GM15510 (cell line): Measurements from ENCODE around the gene CLEC2L.

Experiments
- POLR2A ChIP-seq: IDR thresholded peaks from 3 replicates; pipeline ENCODE4 v1.6.1; 2011; ENCODE audit warnings: borderline replicate concordance; ENCODE audit not compliant: insufficient read length; ENCODE audit errors: extremely low read depth

Gene CLEC2L

DNA sequence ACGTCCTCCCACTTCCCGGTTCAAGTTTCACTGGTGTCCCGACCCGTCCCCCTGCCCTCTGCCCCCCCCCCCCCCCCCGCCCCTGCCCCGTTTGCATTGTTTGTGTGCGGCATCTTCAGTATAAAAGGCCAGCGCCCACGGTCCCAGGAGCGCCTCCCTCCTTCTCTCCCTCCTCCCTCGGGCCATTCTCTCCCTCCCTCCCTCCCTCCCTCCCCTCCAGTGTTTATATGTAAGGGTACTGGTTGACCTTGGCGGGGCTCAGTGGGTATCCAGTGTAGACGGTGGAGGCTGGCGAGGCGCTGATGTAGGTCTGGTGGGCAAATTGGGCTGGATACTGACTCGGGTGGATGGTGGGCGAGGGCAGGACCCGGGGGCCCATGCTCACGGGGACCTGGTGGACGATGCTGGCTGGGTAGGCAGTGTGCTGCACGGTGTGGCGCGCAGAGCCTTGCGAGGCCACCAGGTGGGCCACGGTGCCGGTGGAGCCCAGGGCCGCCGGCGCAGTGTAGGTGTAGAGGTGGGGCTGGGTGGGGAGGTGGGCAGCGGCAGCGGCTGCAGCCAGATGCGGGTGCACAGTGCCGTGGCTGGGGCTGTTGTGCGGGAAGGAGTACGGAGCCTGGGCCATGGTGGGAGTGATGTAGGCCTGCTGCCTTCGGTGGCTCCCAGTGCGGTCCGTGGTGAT, 49.4 kb downstream of the CLEC2L start:
- TF ChIP-seq POLR2A = no peak

DNA sequence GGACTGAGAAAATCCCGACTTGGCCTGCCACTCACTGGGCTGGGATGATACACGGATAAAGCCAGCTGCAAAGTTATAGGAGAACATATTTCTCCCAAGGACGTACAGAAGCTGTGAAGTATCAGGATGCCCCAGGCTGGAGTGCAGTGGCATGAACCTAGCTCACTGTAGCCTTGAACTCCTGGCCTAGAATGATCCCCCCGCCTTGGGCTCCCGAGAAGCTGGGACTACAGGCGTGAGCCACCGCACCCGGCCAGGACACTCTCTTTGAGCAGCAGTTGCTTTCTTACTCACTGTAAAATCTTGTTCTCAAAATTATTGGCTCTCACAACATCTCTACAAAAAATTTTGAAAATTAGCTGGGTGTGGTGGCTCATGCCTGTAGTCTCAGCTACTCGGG, 50.4 kb downstream of the CLEC2L start:
- no peak for TF ChIP-seq POLR2A

DNA sequence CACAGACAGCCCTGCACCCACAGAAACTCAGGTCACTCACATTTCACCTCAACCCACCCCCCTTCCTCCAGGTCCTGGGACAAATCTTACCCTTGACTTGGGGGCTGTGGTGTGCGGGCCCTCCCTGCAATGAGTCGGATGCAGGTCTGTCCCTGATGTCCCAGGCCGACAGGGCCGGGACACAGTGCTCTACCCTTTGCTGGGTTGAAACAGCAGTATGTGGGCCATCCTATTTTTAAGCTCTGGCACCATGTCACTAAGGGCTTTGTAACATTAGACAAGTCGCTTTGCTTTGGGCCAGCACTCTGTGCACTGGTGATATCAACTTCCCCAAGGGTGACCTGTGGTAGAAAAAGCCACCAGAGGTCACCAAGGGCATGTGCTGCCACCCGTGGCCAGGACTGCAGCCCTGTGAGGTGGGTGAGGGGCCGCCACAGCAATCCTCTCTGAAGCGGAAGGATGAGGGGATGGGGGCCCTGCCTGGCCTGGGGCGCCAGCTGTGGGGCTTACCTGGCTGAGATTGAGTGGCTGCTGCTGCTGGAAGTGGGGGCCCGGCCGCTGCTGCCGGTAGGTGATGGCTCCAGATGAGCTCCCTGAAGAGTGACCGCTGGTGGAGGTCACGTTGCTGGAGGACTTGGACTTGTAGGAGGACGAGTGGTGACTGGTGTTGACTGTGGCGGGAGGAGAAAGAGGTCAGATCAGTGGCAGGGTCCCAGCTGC, 51.3 kb downstream of the CLEC2L start:
- no peak for TF ChIP-seq POLR2A

DNA sequence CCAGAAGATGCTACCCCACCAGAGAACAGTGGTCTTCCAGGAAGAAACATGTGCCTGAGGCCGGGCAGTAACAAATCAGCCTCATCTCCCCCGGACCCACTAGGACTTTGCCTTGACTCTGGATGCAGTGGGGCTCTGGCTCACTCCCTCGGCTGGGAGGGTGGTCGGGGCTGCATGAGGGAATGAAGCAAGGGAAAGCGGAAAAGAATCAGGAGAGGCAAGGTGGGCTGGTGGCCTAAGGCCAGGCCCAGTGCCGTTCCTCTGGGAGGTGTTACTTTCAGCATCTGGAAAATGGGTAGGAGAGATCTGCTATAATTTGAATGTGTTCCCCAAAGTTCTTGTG, 51.8 kb downstream of the CLEC2L start:
- no peak for TF ChIP-seq POLR2A

DNA sequence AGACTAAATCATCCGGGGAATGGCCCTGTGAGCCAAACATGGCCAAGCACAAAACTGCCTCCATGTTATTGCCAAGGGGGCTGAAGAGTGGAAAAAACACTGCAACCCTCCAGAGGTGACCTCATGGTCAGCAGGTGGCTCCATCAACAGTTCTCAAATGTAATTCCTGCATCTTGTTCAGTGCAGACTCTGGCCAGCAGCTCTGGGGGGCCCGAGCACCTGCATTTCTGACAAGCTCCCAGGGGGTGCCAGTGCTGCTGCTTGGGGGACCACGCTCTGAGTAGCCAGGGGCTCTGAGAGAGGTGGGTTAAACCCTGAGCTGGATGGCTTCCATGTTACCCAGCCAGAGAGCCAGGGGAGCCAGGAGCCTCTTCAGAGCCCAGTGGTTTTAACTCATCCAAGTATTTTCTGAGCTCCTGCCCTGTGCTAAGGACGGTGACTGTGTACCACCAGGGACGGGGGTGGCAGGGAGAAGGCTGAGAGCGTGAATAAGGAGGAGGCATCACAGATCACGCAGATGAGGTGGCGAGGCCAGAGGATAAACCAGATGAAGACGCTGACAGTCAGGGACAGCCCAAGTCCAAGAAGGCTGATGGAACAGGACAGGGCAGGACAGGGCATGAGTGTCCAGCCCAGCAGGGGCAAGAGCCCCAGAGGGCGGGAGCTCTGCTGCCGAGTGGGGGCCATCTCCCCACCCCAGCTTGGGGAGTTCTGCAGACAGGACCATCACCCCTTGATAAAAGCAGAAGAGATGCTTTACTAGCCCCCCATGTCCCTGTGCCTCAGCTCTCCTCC, 52.9 kb downstream of the CLEC2L start:
- no peak for TF ChIP-seq POLR2A

DNA sequence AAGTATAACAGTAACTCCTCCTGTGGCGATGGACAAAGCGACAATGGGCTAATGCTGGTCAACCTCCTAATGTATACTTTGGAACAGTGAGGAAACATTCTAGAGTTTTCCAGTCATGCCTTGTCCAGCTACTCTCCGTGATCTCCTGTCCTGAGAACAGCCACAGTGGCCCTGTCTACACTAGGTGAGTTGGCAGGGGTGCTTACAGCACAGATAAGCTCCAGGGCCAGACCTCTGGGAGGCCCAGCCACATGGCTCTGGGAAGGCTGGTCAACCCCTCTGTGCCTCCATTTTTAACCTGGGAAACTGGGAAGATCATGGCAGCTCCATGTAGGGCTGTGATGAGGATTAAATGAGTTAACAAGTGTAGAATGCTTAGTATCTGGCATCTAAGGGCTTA, 57.0 kb downstream of the CLEC2L start:
- no peak for TF ChIP-seq POLR2A

DNA sequence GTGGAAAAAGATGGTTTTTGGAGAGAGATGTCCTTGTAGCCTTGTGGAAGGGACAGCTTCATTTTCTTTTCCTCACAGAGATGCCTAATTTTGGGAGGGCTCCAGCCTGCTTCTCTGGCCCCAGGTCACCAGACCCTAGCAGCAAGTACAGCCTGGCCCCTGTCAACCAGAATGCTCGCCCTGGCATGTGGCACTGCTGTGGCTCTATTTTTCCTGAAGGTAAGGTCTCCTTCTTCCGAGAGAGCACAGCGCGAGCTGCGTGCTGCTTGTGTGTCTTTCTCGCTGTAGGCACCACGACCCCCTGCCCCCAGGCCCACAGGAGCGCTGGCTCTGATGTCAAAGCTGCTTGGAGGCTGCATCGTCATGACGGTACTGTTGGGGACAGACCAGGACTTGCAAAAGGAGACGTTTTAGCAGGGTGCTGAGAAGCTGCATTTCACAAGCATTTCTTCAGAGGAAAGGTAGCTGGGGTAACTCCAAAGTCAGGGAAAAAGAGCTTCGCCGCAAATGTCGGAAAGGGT, 58.7 kb downstream of the CLEC2L start:
- TF ChIP-seq POLR2A = no peak

DNA sequence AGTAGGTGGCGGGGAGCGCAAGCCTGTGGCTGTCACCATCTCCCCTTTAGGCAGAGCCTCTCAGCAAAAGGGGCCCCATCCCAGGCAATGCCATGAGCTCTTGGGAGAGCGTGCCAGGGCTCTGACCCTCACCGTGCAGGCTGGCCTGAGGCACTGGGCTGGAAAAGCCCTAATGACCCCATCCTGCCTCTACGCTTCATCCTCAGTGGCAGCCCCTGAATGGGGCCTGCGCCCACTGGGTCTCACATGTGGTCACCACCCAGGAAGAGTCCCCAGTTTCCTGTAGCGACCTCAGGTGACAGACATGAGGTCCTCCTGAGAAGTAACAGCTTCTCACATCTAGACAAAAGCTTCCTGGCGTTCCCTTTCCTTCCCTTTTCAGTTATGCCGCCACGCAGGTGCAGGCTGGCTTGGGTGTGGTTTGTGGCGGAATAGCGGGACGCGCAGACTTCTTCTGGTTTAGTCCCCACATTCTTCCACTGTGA, 59.2 kb downstream of the CLEC2L start:
- no peak for TF ChIP-seq POLR2A

DNA sequence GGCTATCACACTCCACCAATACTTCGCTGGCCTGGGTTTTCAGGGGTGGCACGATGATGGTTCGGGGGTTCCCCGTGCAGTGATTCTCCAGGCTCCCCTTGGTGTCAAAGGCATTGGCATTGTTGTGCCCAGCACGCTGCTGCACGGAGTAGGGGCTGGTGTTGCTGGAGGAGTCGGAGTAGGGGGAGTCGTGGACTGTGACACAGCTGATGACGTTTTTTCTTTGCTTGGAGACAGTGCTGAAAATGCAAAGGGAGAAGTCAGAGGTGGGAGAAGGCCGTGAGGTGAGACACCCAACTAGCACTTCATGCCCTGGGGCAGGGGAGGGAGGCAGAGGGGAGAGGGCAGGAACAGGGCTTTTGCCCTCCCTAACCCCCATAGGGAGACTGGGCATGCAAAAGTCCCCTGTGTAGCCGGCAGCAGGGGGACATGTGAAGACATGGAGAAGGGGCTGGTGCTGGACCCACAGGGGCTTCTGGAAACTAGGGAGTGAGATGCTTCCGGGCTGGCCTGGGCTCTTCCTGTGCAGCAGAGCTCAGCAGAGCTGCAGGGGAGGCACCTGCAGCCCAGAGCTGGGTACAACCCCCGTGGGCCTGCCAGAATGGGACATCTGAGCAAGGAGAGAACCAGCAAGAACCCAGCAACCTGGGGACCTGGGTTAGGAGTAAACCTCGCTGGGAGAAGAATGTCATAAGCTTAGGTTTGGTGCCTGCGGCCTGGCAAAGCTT, 60.5 kb downstream of the CLEC2L start:
- TF ChIP-seq POLR2A = no peak

DNA sequence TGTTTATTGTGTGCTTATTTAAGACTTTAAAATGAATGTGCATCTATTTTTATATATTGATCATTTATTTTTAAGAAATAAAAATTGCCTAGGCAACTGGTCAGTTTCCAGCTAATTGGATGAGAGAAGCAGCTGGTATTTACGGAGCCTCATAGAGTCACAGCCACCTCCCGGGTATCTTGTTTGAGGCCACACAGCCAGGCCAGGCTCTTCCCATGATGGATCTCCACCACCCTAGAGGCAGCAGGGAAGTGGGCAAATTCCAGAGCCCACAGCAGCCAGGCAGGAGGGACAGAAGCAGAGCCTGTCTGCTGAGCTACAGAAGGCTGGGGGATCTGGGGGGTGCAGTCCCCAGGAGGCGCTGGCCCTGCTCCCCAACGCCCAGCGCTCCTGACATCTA, 61.6 kb downstream of the CLEC2L start:
- TF ChIP-seq POLR2A = no peak

DNA sequence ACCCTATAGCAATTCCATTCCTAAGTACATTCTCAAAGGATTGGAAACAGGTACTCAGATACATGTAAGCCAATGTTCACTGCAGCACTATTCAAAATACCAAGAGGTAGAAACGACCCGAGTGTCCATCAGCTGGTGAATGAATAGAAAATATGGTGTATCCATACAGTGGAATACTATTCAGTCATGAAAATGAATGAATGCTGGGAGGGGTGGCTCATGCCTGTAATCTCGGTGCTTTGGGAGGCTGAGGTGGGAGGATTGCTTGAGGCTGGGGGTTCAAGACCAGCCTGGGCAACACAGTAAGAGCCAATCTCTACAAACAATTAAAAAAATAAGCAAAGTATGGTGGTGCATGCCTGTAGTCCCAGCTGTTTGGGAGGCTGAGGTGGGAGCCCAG, 62.8 kb downstream of the CLEC2L start:
- no peak for TF ChIP-seq POLR2A

DNA sequence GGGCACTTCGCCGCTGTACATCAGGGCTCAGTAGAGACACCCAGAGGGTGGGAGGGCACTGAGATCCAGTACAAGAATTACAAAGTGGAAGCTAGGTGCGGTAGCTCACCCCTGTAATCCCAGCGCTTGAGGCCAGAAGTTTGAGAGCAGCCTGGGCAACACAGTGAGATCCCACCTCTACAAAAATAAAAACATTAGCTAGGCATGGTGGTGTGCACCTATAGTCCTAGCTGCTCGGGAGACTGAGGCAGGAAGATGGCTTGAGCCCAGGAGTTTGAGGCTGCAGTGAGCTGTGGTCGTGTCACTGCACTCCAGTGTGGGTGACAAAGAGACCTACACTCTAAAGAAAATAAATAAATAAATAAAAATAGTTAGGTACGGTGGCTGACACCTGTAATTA, 64.0 kb downstream of the CLEC2L start:
- TF ChIP-seq POLR2A = no peak

DNA sequence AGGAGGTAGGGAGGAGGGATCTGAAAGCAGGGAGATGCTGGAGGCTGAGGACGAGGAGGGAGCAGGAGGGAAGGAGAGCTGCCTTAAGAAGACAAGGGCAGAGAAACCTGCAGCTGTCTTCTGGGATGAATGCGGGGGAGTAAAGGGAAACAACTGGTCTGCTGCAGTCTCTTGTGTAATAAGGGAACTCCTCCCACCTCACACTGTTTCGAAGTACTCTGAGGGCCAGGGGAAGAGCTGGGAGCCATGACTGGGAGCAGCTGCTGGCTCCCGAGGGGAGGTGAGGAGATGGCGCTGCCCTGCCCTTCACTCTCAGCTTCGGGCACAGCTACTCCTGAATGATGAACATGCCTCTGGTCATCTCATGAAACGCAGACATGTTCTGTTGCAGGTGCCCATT, 65.1 kb downstream of the CLEC2L start:
- no peak for TF ChIP-seq POLR2A

DNA sequence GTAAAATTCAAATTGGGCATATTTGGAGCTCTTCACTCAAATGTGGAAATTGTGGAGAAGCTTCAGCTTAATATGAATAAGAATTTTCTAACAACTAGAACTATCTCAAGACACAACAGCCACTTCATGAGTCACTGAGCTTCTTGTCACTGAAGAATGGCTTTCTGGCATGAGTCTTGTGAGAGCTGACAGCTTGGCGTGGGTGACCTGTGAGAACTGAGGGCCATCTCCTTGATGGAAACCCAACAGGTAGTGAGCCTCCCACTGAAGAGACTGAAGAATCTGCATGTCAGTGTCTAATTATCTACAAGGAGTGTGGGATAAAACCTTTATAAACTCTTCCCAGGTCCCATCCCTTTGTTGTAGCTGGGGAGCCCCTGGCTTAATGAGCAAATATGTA, 66.0 kb downstream of the CLEC2L start:
- TF ChIP-seq POLR2A = no peak
